ENCODE measurements around the gene PI16.

The PI16 gene

DNA sequence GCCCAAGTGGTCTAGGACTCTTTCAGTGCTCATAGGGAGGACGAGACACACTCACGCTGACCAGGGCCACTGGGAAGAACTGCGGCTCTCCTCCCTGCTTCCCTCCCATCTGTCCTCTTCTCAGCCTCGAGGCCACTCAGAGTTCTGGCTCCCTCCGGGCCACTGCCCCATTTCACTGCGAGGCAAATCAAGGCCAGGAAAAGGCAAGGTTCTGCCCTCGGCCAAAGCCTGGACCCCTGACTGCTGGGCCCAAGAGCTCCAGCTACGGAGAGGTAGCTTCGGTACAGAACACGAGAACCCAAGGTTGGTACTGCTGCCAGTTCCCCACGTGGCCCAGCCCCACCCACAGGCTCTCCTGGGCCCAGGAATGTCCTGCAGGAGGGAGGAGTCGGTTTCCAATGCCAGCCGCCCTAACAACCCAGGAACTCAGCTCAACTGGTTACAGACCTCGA, 14.7 kb downstream of the PI16 start:
- intact Hi-C loops (cut with DNase I): no loop called here
- no peak for DNase-seq

DNA sequence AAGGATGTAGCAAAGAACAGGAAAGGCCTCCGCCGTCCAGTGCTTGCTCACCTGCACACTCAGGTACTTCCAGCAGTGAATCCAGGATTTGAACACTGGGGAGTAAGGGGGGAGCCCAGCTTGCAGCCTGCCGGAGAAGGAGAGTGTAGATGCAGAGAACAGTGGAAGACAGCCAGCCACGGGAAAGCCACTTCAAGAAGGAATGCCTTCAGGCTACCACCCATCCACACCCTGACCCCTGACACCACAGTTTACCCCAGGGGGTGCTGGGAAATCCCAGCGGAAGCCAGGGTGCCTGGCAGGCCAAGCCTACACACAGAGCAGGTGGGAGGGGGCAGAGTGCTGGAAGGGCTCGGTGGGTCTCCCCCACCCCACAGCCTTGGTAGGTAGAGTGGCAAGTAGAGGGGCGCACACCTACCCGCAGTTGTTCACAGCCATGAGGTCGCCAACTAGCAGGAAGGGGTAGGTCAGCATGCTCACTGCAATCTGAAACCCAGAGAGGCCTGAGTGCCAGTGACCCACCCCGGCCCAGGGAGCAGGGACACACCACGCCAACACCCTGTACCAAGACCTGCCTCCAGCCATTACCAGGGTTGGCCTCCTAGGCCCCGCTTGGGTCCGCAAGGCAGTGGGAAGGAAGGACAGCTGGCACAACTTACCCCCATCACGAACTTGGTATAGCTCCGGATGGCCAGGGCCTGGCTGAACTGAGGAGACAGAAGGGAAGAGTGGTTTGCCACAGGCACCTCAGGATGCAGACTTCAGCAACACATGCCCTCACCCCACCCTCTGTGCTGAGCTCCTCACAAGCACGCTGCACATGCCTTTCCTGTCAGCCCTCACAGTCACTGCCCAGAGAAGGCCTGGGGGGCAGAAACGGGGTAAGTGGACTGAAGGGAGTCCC, 15.7 kb downstream of the PI16 start:
- no peak for DNase-seq
- intact Hi-C loops (cut with DNase I): no loop called here

DNA sequence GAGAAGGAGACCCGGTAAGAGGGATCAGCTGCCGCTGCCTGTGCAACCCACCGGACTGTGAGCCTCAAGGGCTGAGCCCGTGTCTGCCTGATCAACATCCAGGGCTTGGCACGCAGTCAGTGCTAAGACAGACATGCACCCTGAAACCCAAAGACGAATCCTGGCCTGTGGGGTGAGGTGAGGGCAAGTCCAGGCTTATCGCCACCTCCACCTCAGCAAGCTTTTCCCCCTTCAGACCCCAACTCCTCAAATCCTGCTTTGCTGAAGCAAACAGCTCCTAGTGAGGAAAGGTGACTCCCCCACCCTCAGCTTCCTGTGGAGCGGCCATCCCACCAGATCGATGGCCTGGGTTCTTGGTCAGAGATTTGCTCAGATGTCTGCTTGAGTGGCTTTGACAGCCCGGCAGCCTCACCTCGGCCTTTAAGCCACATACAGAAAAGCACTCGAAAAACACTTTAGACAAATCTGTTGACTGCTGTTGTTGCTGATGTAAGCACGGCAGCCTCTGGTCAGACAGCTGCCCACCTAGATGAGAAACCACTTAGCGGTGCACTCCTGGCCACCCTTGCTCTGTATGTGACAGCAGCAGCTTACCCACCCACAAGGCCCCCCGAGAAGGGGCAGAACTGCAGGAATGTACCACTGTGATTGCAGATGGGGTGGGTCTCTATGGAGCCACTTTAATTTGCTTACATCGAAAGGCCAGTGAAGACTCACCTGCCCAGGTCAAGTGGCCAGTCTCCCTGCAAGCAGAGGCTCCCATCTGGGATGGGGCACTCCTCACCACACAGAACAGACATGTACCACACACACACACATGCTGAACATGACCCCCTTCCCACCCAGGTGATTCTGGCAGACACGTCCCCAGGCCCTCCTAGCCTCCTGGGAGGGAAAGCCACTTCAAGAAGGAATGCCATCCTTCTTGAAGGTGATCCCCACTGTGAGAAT, 16.6 kb downstream of the PI16 start:
- intact Hi-C loops (cut with DNase I): no loop called here
- no peak for DNase-seq

DNA sequence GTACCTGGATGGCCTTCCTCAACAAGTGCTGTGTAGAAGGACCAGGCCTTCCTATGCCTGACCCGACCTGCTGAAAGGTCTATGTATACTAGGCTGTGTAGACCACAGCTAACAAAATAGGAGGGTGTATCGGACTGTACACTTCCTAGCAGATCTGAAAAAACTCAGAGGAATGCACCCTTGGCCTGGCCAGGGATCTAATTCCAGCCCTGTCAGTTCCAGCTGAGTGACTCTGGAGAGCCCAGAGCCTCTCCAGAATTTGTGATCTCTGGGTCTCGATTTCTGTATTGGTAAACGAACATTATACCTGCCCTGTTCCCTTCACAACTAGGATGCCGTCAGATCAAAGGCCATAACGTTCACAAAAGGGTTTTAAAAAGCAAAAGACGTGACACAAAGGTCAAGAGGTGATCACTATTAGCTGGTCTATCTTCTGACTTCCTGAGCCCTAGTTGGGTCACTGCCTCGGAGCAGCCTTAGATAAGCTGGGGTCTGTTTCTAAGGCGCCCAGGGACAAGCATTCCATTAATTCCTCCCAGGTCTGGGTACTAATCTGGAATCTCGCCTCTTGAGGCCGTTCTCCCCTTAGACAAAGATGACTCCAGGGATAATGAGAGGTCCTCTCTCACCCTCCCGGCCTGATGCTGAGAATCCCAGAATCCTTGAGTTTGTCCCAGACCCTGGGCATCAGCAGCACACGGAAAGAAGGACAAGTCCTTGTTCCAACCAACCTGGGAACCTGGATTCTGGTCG, 17.6 kb downstream of the PI16 start:
- no peak for DNase-seq
- intact Hi-C loops (cut with DNase I): no loop called here

DNA sequence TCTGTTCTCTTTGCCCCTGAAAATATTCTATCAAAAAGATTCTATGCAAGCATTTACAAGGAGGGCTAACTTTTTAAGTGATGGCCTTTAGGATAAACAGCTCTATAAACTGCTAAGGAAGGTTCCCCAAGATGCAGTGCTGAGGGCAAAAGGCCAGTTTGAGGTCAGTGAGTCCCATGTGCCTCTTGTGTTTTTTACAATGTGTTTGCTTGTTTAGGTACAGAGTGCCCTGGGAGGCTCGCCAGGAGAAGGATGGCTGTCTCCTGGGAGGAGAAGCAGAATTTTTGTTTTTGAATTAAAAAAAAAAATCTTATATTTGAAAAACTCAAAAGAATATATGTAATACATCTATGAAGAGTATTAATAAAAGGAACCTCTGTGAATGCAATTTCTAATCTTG, 18.7 kb downstream of the PI16 start:
- DNase-seq: no peak
- intact Hi-C loops (cut with DNase I): no loop called here

DNA sequence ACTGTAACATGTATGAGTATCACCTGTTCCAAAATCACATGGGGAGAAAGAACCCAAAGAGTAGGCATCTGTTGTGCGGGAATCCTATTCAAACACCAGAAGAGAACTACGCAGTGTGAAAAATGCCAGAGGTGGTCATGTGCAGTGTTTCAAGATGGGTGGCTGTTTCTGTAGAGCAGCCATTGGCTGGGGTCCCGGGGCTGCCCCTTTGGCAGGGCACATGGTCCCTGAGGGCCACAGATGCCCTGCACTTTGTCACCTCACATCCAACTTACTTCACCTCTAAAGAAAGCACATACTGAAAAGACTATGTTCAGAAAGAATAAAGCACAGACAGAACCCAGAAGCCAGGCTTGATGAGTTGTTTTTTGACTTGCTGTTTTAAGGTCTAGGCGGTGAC, 19.1 kb downstream of the PI16 start:
- no peak for DNase-seq

DNA sequence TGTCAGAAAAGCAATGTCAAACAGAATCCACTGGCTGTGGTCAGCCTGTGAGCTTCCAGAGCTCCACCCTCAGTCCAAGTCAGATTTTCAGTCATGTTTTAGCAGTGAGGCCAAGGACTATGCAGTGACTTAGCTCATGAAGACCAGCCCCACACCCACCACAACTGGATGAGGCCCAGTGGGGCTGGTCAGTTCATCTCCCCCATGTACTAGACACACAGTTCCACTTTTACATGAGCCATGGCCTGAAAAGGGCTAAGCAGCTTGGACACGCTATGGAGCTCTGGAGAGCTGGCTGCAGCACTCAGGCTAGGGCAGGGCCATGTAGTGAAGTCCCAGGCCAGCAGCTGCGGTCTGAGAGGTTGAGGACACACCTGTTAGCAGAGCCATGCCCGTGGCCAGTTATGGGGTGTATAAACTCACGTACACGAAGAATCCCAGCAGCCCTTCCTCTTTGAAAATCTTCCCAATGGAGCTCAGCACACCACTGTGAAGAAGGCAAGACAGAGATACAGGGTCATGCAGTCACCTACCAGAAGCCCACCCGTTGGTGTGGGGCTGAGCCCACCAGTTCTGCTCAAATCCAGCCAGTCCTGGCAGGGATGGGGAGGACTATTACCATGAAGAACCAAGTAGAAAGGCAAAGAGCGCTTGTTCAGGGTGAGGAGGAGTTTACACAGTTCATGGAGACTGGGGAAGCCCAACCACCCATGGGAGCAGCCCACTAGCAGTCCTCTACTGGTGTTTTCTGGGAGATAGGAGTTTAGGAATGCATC, 20.9 kb downstream of the PI16 start:
- intact Hi-C loops (cut with DNase I): no loop called here
- DNase-seq: no peak

More for the DNA sequence above, 19.1 kb downstream of the PI16 start:
- intact Hi-C loops (cut with DNase I): no loop called here

DNA sequence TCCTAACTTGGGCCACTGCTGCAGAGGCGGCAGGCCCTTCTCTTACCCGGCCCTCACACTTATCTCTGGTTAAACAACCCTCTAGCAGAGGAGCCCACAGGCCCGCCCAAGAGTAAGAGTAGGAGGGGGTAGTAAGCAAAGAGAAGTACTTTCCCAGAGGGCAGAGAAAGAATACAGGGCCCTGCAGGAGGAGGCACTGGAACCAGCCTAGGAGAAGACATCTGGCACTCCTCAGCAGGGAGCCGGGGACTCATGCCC, 21.4 kb downstream of the PI16 start:
- no peak for DNase-seq
- intact Hi-C loops (cut with DNase I): no loop called here

DNA sequence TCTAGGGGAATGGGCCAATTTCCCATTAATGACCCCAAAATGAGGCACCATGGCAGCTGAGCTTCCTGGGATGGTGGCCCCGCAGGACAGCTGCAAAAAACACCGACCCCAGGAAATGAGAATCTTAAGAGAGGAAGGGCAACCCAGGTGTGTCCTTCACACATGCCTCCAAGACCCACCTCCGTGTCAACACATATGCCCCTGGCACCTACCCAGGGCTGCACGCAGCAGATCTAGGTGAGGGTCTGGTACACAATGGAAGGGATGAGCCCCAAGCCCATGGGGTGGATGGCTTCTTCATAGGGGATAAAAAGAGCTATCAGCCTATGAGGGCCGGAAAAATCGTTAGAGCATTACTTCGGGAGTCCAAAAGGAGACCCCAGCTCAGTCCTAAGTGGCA, 22.0 kb downstream of the PI16 start:
- DNase-seq: no peak
- intact Hi-C loops (cut with DNase I): no loop called here

DNA sequence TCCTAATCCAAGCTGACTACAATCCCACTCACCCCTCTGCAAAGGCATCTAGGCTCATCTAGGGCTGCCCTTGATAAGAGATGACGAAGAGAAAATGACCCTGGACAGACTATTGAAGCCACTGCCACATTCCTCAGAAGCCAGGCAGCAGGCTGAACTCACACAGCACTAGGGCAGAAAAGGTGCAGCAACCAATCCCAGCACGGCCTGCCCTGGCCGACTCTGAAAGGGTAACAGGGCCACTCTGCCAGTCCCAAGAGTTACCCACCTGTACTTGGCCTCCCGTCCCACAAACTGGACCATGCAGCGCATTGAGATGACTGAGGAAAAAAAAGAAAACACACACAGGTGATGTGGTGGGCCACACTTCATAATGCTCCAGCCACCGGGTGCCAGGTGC, 22.4 kb downstream of the PI16 start:
- DNase-seq: no peak
- intact Hi-C loops (cut with DNase I): no loop called here

DNA sequence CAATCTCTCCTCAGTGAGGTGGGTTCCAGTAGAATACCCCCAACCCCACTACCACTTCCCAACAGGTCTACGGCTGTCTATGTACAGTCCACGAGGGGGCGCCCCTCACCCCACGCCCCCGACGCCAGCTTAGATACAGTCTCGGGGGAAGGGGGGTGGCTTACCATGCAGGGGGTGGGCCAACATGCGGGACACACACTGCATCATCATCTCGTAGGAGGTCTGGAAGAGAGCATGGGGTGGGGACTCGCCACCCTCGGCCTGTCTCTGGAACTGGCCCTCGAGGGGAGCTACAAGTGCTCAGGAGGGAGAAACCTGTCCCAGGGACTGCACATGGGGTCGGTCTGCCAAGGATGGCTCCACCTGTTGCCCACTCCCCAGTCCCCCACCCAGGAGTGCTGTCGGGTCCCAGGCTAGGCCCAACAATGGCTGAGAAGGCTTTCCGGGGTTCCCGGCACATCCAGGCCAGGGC, 23.0 kb downstream of the PI16 start:
- intact Hi-C loops (cut with DNase I): no loop called here
- no peak for DNase-seq

DNA sequence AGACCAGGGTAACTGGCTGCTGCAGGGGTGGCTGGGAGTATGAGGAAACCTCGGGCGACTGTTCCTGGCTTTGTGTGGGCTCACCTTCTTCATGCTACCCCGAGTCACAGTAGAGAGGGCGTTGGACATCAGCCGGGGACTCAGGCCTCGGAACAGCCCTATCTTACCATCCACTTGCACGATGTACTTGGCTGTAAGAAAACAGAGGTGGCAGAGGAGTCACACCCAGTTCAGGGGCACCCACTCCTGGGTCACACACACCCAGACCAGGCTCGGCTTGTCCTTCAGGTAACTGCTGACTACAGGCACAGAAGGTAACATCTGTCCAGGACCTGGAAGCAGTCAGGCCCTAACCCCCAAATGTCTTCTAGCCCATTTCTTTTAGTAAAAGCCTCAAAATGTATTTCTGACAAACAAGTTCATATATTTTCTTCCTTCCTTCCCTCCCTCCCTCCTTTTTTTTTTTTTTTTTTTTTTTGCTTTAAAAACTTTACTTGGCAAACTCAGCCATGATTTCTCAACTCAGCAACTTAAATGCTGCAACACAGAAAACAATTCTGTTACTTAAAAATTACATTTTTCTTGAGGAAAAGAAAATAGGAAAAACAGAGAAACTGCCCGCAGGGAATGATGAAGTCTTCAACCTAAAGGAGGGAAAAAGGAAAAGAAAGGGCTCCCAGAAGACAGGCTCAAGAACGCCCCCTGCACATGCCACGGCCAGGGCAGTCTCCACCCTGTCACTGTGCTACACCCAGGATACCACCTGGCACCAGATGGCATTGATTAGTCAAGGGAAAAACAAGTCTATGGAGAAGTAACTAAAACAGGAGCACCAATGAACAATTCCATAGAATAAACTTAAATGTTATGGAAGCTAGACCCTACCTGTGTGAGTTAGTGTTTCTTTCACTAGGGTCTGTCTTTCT, 24.1 kb downstream of the PI16 start:
- intact Hi-C loops (cut with DNase I): loop anchor here (2.0 kb wide), 1 partner anchor 94 kb away; the partner anchor contains the start of gene C6orf89
- DNase-seq: no peak

DNA sequence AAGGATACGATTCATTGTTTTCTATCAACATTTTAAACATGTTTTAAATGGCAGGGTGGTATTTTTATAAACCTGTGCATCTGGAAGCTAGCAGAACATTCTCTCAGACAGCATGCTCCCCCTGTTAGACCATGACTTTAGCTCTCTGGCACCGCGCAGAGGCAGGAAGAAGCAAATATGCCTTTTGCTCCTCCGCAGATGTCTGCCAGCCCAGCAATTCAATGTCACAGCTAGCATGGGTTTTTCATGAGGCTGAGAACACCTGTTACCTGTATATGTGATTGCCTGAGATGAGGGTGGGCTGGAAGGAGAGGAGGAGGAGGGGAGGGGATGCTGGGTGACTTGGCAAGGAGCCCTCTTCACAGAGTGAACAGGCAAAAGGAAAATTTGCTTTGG, 24.8 kb downstream of the PI16 start:
- DNase-seq: peak; percentile 66 to 95 (median 84)

DNA sequence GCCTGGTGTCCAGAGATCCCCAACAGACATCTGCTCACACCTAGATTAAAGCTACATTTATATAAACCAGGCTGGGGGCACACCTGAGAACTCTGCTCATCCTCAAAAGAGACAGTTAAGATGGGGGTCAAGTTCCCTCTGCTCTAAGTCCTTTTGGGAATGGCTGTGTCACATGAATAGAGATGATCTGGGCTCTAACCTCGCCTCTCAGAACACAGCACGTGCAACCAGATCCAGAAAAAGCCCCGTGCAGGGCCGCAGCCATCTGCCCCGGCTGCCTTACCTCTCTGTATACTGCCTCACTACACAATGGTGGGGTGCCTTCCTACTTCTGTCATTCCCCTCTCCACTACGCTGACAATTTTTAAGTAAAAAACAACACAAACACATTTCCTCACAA, 25.6 kb downstream of the PI16 start:
- DNase-seq: no peak
- intact Hi-C loops (cut with DNase I): no loop called here

More for the DNA sequence above, 24.8 kb downstream of the PI16 start:
- intact Hi-C loops (cut with DNase I): loop anchor here (2.0 kb wide), 1 partner anchor 95 kb away; the partner anchor contains the start of gene C6orf89

DNA sequence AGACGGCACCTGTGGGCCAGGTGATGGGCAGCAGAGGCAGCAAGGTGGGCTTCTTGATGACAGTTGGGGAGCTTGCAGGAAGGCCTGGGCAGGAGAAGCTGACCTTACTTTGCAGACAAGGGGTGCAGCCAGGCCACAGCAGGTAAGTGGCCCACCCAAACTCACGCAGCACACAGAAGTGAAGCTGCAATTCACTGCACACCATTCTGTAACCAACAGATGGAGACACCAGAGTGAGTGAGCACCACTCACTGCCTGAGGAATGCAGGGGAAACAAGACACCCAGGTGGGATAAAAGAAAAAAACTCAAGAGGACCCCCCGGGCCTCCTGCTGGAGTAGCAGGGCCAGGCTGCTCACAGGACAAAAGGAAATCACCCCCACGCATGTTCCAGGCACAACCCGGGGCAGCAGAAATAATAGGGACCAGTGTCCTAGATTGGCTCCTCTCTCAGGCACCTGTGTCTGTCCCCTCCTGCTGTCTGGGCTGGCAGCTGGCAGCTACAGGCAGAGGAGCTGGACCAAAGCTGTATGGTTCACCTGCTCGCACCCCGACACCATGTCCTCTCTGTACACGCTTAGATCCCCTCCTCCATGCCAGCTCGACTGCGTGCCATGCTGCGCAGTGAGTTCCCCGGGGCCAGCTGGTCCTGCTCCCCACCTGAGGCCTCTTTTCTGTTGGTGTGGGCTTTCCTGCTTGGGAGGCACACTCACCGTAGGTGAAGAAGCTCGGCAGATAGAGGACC, 26.5 kb downstream of the PI16 start:
- intact Hi-C loops (cut with DNase I): no loop called here
- DNase-seq: no peak

DNA sequence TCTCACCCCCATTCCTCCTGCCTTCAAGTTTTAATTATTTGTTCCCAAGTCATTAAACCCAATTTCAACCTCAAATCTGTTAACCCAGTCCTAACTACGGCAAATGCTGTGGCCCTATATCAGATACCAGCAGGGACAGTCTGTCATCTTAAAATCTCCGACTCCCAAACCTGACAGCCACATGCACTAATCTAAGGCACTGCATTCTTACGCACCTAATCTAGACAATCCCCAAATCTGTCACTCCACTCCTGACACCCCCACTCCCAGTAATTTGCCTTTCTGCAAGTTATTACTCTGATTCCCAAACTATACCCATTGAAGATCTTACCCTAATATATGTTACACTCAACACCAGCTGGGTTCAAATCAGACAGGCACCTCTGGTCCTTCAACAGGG, 29.0 kb downstream of the PI16 start:
- intact Hi-C loops (cut with DNase I): loop anchor here (2.0 kb wide), 1 partner anchor 33 kb away; no protein-coding TSS in a partner anchor
- DNase-seq: no peak

Data from head of caudate nucleus (tissue), 42 donors.